ENCODE measurements around the gene SLX4IP. TPM values are rescaled to one million over a fixed set of nuclear protein-coding genes. Genes with fewer than 3 reads are reported as not detected.

The SLX4IP gene
- total RNA-seq, 1 experiment from 2014 or later, result 11.1 TPM

DNA sequence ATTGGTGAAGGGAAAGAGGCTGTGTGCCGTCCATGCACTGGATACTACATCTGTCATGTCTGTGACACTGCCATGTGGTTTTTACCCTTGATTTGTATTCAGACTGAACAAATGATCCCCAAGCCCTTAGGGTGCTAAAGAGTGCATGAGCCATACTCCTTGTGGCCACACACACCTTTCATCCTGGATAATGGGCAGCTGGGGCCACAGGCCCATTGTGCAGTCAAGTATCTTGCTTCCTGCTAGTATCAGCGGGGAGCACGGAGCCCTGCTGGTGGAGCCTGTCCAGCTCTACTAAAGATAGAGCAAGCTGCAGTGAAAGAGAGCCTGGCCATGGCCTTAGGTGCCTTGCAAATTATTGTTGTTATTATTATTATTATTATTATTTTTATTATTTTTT, 75.1 kb downstream of the SLX4IP start:
- no peak for DNase-seq (ENCODE audit: low read depth, low spot score)
- no TSS peak for BruUV-seq (replicated peaks)
- H3K79me2 ChIP-seq (ENCODE audit: insufficient read depth, low read length), result peaks cover 11% of the 10 kb centered on the region; the same call in 1 of the 2 replicates
- no peaks in the 10 kb centered on the region for H3K9me2 ChIP-seq (ENCODE audit: insufficient read depth)
- no peaks in the 10 kb centered on the region for H3K36me3 ChIP-seq (ENCODE audit: control insufficient read depth in 1 of 2, insufficient read depth in 2 of 2, low read length in 2 of 2)
- no peaks in the 10 kb centered on the region for H3K9me3 ChIP-seq (ENCODE audit: control insufficient read depth in 1 of 2, insufficient read depth in 1 of 2, low read depth in 1 of 2, low read length in 2 of 2)
- POLR2A ChIA-PET, result no interaction called here
- H3K4me1 ChIP-seq (ENCODE audit: control insufficient read depth in 1 of 2, insufficient read depth in 2 of 2, low read length in 2 of 2), result peaks cover 70 to 76% of the 10 kb centered on the region in 2 experiments
- H3K27ac ChIP-seq (ENCODE audit: low read depth, low read length), result peak overlapping the region; percentile 4; the same call in 1 of the 2 replicates
- H3K27me3 ChIP-seq (ENCODE audit: insufficient read depth, low read length), result no peaks in the 10 kb centered on the region
- intact Hi-C loops (cut with micrococcal nuclease), result loop anchor here (5.0 kb wide), 1 partner anchor 73 kb away; the partner anchor contains the start of gene SLX4IP
- H4K20me1 ChIP-seq (ENCODE audit: insufficient read depth), result no peaks in the 10 kb centered on the region
- TF ChIP-seq MAX (IDR thresholded peaks at IDR 0.05) (no peak), TCF7L2 (IDR thresholded peaks at IDR 0.05; ENCODE audit: borderline replicate concordance, extremely low read depth, insufficient read depth, insufficient read length) (no peak), ZFX (IDR thresholded peaks at IDR 0.05) (no peak), CEBPB (IDR thresholded peaks at IDR 0.05; ENCODE audit: low read depth) (no peak)
- TF ChIP-seq, protein P1, sequence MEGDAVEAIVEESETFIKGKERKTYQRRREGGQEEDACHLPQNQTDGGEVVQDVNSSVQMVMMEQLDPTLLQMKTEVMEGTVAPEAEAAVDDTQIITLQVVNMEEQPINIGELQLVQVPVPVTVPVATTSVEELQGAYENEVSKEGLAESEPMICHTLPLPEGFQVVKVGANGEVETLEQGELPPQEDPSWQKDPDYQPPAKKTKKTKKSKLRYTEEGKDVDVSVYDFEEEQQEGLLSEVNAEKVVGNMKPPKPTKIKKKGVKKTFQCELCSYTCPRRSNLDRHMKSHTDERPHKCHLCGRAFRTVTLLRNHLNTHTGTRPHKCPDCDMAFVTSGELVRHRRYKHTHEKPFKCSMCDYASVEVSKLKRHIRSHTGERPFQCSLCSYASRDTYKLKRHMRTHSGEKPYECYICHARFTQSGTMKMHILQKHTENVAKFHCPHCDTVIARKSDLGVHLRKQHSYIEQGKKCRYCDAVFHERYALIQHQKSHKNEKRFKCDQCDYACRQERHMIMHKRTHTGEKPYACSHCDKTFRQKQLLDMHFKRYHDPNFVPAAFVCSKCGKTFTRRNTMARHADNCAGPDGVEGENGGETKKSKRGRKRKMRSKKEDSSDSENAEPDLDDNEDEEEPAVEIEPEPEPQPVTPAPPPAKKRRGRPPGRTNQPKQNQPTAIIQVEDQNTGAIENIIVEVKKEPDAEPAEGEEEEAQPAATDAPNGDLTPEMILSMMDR (IDR thresholded peaks at IDR 0.05 in 2 of 3, conservative IDR thresholded peaks at IDR 0.05 in 1 of 3; ENCODE audit: borderline replicate concordance in 1 of 3, insufficient read depth in 1 of 3, low read depth in 2 of 3, low read length in 2 of 3), result 0 out of 6 replicates have a peak, but pooled peaks of 1 of the 3 experiments have one; percentile 4
- no peak overlapping the region for H2AFZ ChIP-seq (ENCODE audit: low read depth, low read length, poor library complexity, severe bottlenecking)
- H3K4me2 ChIP-seq (ENCODE audit: low read length), result peak overlapping the region; percentile 40; the same call in 1 of the 2 replicates
- RAD21 ChIA-PET (ENCODE audit: low non-redundant PET in 1 of 2, low total read pairs in 2 of 2, uncharacterized antibody in 2 of 2, unreplicated experiment in 2 of 2), result no interaction called here
- no peak overlapping the region for H3K9ac ChIP-seq (ENCODE audit: low read length)
- H3K4me3 ChIP-seq (replicated peaks in 1 of 2; ENCODE audit: low read depth in 1 of 2, low read length in 2 of 2), result no peak overlapping the region
- CTCF ChIA-PET, result interaction anchor here (0.9 kb wide), 1 partner anchor 26 kb away, joined by 3 read pairs; no protein-coding TSS in a partner anchor
- ATAC-seq, result no peak

DNA sequence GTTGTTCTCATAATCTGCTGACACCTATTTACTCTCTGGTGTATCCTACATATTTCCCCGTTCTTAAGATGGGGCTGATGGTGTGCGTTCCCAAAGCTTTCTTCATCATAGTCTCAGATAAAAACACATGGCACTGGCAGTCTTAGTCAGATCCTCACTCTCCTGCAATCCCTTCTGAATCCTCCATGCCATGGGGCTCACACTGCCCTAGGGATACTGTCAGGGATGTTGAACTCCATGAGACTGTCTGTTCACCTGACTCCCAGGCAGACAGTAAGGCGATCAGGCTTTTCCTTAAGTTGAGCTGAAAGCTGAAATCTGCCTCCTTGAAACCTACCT, 76.0 kb downstream of the SLX4IP start:
- Histone ChIP-seq H3K79me2 (ENCODE audit: insufficient read depth, low read length) (peaks cover 11% of the 10 kb centered on the region; the same call in 1 of the 2 replicates), H3K27ac (ENCODE audit: low read depth, low read length) (peak overlapping the region; percentile 86), H3K36me3 (ENCODE audit: control insufficient read depth in 1 of 2, insufficient read depth in 2 of 2, low read length in 2 of 2) (no peaks in the 10 kb centered on the region), H3K9me2 (ENCODE audit: insufficient read depth) (no peaks in the 10 kb centered on the region), H3K4me1 (ENCODE audit: control insufficient read depth in 1 of 2, insufficient read depth in 2 of 2, low read length in 2 of 2) (peaks cover 70 to 76% of the 10 kb centered on the region in 2 experiments), H4K20me1 (ENCODE audit: insufficient read depth) (no peaks in the 10 kb centered on the region), H3K27me3 (ENCODE audit: insufficient read depth, low read length) (no peaks in the 10 kb centered on the region), H3K4me3 (replicated peaks in 1 of 2; ENCODE audit: low read depth in 1 of 2, low read length in 2 of 2) (peak overlapping the region; percentile 3 to 25; a peak in 2 of 4 replicates), H3K9ac (ENCODE audit: low read length) (peak overlapping the region; percentile 50), H3K9me3 (ENCODE audit: control insufficient read depth in 1 of 2, insufficient read depth in 1 of 2, low read depth in 1 of 2, low read length in 2 of 2) (no peaks in the 10 kb centered on the region), H2AFZ (ENCODE audit: low read depth, low read length, poor library complexity, severe bottlenecking) (no peak overlapping the region), H3K4me2 (ENCODE audit: low read length) (peak overlapping the region; percentile 67)
- intact Hi-C loops (cut with micrococcal nuclease), result loop anchor here (5.0 kb wide), 1 partner anchor 74 kb away; the partner anchor contains the start of gene SLX4IP
- TSS peak; percentile 98 for BruUV-seq (replicated peaks)
- no peak for DNase-seq (ENCODE audit: low read depth, low spot score)
- RAD21 ChIA-PET (ENCODE audit: low non-redundant PET in 1 of 2, low total read pairs in 2 of 2, uncharacterized antibody in 2 of 2, unreplicated experiment in 2 of 2), result no interaction called here
- CTCF ChIA-PET, result no interaction called here
- TF ChIP-seq SIN3A (IDR thresholded peaks at IDR 0.05; ENCODE audit: low read depth), result no peak
- no peak for TF ChIP-seq EGR1 (IDR thresholded peaks at IDR 0.05; ENCODE audit: low read depth)
- POLR2A ChIA-PET, result interaction anchor here (0.9 kb wide), 1 partner anchor 76 kb away, joined by 5 read pairs; the partner anchor contains the start of gene SLX4IP
- ATAC-seq, result peak; percentile 54

Data from HCT116 (cell line).